ENCODE data around the gene STX18.

The STX18 gene

DNA sequence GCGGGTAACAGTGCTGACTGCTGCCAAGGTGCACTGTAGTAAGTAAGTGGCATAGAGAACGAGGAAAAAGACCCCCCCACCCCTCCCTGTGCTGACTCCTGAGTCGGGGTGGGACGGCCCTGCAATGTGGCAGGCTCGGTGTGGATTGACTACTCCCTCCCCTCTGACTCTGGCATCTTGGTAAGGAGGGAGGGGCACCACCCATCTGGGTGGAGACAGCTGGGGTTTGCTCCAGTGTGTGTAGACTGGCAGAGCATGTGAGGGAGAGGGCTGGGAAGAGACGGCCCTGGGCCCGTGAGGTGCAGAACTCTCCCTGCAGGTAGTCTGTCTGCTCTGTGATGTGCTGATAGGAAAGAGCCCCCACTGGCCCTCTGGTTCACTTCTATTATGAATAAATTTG is 124.0 kb downstream of the STX18 start:
- TF ChIP-seq, protein P1, sequence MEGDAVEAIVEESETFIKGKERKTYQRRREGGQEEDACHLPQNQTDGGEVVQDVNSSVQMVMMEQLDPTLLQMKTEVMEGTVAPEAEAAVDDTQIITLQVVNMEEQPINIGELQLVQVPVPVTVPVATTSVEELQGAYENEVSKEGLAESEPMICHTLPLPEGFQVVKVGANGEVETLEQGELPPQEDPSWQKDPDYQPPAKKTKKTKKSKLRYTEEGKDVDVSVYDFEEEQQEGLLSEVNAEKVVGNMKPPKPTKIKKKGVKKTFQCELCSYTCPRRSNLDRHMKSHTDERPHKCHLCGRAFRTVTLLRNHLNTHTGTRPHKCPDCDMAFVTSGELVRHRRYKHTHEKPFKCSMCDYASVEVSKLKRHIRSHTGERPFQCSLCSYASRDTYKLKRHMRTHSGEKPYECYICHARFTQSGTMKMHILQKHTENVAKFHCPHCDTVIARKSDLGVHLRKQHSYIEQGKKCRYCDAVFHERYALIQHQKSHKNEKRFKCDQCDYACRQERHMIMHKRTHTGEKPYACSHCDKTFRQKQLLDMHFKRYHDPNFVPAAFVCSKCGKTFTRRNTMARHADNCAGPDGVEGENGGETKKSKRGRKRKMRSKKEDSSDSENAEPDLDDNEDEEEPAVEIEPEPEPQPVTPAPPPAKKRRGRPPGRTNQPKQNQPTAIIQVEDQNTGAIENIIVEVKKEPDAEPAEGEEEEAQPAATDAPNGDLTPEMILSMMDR (conservative IDR thresholded peaks at IDR 0.05; ENCODE audit: control insufficient read depth, insufficient read depth, low read depth, low read length), result no peak
- DNase-seq (ENCODE audit: low read depth), result no peak
- H3K4me3 ChIP-seq (ENCODE audit: control insufficient read depth, low read depth, low read length), result no peak overlapping the region

DNA sequence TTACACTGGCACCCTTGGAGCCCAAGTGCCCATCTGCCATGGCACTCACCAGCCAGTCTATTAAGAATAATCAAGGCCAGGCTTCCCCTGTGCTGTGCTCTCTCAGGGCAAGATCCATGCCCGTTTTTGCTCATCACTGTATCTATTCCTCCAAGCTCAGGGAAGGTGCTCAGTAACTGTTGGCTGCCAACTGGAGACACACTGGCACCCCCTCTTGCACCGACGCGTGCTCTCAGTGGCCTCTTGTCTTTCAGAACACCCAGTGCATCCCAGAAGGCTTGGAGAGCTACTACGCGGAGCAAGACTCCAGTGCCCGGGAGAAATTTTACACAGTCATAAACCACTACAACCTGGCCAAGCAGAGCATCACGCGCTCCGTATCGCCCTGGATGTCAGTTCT is 124.9 kb downstream of the STX18 start:
- TF ChIP-seq, protein P1 (conservative IDR thresholded peaks at IDR 0.05; ENCODE audit: control insufficient read depth, insufficient read depth, low read depth, low read length), result no peak
- no peak for DNase-seq (ENCODE audit: low read depth)
- H3K4me3 ChIP-seq (ENCODE audit: control insufficient read depth, low read depth, low read length), result no peak overlapping the region

DNA sequence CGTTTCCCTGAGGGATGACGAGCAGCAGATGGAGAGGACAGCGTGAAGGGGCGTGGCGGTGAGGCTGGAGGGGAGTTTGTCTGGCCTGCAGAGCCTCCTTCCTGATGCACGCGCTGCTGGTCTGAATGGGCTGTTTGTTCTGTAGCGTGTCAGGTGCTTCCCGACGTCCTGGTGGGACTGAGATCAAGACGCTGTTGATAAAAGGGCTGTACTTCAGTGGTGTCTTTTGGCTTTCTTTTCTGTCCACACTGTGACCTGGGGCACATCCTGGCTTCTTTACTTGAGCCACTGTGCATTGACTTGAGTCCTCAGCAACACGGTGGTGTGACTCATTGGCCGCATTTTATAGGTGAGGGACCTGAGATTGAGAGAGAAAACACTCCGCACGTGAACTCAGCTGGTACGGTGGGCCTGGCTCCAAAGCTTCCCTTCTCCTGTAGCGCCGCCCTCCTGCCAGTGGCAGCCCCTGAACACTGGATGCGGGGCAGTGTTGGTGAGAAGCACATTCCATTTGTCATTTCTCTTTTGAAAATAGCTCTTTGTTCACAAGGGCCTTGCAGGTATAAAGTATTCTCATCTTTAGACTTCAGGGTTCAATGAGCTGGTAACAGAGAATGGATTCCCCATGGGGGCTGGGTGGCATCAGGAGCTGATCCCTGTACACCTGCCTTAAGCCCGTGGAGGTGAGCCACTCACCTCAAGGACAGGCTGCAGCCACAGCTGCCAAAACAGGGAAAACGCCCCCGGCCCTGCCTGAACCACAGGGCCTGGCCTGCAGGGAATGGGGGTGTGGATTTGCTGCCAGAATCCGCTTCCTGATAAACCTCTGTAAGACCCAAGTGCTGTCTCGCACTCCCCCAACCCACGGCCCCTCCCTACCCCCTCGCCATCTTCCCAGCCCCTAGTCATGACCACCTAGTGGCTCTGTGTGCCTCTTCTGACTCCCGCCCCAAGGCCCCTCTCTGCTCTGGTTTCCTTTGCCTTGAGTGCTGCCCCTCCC is 125.7 kb downstream of the STX18 start:
- no peak for DNase-seq (ENCODE audit: low read depth)
- TF ChIP-seq, protein P1 (conservative IDR thresholded peaks at IDR 0.05; ENCODE audit: control insufficient read depth, insufficient read depth, low read depth, low read length), result no peak
- no peak overlapping the region for H3K4me3 ChIP-seq (ENCODE audit: control insufficient read depth, low read depth, low read length)

DNA sequence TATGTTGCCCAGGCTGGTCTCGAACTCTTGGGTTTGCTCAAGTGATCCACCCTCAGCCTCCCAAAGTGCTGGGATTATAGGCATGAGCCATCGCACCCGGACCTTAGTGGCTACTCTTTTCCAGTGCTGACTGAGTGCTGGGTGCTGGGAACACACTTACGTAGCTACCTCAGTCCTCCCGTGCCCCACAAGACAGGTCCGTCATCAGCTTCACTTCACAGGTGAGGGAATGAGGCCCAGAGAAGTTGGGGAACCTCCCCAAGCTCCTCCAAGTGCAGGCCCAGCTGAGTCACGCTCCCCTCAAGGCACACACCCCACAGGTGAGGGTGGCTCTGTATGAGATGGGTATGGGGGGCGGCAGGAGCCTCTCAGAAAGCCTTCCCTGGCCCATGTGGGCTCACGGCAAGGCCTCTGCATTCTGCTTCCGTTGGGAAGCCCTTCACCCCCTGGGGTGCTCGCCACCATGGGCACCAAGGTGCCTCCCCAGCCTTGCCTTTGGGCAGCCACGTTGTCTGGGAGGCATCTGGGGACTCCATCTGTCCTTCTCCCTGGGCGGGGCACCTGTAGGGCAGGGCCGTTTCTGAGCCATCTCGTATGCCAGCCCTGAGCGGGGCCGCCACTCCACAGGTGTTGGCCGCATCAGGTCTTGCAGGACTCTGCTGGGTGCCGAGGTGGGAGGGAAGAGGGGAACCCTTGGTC is 126.6 kb downstream of the STX18 start:
- no peak for DNase-seq (ENCODE audit: low read depth)
- TF ChIP-seq, protein P1 (conservative IDR thresholded peaks at IDR 0.05; ENCODE audit: control insufficient read depth, insufficient read depth, low read depth, low read length), result no peak
- no peak overlapping the region for H3K4me3 ChIP-seq (ENCODE audit: control insufficient read depth, low read depth, low read length)

DNA sequence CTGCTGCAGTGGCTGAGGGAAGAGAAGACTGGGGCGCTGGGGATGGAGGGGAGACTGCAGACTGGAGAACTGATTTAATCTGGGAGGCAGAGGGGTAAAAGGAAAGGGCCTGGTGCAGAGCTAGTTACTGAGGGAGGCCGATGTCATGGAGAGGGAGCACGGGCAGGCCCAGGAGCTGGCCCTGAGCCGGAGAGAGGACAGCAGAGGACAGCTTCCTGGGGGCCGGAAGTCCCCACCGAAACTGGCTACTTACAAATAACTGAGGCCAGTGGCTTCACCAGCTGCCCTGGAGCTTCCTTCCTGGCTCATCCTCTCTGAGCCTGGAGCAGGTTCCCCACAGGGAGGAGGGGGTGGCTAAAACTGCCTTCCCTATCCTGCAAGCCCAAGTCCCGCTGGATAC is 128.0 kb downstream of the STX18 start:
- TF ChIP-seq, protein P1 (conservative IDR thresholded peaks at IDR 0.05; ENCODE audit: control insufficient read depth, insufficient read depth, low read depth, low read length), result no peak

DNA sequence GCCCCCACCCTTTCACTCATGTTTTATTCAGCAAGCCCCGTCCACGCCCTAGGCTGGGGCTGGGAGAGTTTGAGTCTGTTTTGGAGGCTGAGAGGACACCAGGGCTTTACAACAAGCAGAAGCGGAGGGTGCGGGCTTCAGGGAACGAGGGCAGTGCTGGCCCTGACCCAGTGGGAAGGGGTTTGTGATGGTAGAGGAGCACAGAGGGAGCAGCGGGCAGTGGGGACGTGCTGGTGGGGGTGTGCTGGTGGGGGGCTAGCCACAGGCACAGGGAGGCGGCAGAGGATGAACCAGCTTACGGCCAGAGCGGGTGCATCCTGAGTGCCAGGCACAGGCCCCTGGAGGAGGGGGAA is 128.5 kb downstream of the STX18 start:
- DNase-seq (ENCODE audit: low read depth), result no peak
- no peak overlapping the region for H3K4me3 ChIP-seq (ENCODE audit: control insufficient read depth, low read depth, low read length)
- TF ChIP-seq, protein P1 (conservative IDR thresholded peaks at IDR 0.05; ENCODE audit: control insufficient read depth, insufficient read depth, low read depth, low read length), result no peak

More for the DNA sequence above, 128.0 kb downstream of the STX18 start:
- no peak overlapping the region for H3K4me3 ChIP-seq (ENCODE audit: control insufficient read depth, low read depth, low read length)
- DNase-seq (ENCODE audit: low read depth), result no peak
